Measurements from ENCODE around the gene FER1L5.

FER1L5 gene

DNA sequence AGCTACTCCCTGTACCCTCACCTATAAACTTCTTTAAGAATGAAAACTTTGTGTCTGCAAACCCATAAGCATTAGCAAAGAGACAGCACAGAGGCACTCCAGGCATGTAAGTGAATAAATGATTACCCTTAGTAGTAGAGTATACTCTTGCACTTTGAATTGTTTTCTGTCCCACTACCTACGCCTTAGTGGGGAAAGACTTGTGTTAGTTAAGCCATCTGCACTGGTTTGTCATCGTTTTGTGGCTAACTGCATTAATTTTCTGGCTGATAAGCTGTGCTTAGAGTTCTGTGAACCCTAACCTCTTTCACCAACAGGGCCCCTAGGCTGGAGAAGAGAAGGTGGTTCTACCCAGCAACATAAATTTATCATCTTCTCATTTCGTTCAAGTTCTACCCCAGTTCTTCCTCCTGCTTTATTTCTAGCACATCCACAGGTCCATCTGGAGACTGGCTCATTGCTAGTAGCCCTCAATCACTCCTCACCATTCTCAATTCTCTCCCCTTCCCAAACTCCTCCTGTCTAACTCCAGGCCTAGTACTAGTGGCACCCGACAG is 96.6 kb downstream of the FER1L5 start:
- DNase-seq (ENCODE audit: low read depth in 2 of 3, low spot score in 2 of 3) = no peak

DNA sequence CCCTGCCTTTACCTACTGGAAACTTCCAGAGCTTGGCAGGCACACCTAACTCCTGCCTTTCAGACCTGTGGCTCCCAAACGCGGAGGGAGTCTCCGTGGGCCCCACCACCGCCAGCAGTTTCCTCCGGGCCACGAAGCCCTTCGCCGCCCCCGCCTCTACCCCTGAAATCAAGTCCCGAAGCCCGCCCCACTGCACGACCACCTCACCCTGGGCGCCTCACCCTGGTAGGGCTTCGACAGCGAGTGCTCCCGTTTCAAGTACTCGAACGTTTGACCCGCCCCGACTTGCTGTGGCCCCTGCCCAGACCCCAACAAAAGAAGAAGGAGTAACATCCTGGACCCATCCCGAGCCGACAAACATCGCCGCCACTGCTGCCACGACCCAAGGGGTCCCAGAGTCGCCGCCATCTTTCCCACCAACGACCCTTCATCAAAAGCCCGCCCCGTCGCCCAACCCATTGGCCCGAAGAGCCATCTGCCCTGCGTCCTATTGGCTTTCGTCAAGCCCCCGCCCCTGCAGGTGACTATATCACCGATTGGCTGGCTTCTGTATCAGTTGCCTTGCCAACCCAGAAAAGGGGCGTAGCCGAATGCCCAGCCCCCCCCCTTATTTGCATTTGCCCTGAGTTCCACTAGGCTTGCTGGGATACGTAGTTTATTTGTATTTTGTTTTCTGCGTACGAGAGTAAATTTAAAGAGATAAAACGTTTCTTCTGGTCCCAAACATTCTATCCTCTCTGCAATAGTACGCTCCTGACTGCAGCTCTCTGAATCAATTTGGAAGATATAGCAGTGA is 97.3 kb downstream of the FER1L5 start, which contains the start of gene LMAN2L:
Gene LMAN2L (minus strand): TSS at position 432 of the 796 bp plus-strand sequence. CDS start 24 bp downstream, at position 408.
- DNase-seq (ENCODE audit: low read depth in 2 of 3, low spot score in 2 of 3) = peak; percentile 71 to 86 (median 83)

DNA sequence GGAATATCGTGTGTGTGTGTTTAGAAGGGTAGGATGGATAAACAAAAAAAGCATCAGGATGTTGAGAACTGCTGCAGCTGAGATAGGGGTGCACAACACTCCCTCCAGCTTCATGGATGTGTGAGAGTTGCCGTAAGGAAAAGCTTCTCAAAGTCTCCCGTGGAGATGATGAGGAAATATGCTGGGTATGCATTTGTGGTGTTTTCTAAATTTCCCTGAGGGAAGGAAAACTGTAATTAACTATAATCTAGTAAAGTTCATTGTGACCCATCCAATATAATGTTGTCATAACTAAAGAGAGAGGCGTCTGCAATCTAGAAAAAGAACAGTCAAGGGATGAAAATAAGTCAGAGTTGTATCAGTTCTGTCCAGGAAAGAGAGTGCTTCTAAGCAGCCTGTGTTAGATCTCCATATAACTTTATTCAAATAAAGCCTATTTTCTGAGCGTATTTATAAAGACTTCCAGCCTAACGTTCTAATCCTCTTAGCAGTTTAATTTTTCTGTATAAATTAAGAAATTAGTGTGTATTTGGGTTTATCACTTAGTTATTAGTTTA is 104.6 kb downstream of the FER1L5 start:
- no peak for DNase-seq (ENCODE audit: low read depth in 2 of 3, low spot score in 2 of 3)

DNA sequence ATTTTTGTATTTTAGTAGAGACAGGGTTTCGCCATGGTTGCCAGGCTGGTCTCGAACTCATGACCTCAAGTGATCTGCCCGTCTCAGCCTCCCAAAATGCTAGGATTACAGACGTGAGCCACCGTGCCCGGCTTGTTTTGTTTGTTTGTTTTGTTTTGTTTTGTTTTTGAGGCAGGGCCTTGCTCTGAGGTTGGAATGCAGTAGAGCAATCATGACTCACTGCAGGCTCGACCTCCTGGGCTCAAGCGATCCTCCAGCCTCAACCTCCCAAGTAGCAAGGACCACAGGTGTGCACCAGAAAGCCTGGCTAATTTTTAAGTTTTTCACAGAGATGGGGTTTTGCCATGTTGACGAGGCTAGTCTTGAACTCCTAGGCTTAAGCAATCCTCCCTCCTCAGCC is 109.2 kb downstream of the FER1L5 start:
- no peak for DNase-seq (ENCODE audit: low read depth in 2 of 3, low spot score in 2 of 3)

- no peak for DNase-seq (ENCODE audit: low read depth in 2 of 3, low spot score in 2 of 3)
These were observed 111.2 kb downstream of the FER1L5 start for GRCh38 chr2:96753661-96754282.

DNA sequence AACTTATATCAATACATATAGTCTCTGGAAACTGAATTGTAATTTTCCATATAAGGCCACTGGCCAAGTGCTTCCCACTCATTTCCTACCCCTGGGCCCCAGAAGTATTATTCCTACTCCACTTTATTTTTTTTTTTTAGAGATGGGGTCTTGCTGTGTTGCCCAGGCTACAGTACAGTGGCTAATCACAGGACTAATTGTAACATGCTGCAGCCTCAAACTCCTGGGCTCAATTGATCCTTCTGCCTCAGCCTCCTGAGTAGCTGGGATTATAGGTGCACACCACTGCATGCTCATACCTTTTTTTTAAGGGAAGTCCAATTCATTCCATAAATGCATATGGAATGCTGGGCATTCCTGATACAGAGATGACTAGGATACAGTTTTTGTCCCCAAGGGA is 111.8 kb downstream of the FER1L5 start:
- DNase-seq (ENCODE audit: low read depth in 2 of 3, low spot score in 2 of 3) = no peak

All from activated CD8-positive, alpha-beta memory T cell treated with anti-CD3 and anti-CD28 coated beads for 48 hours (primary cell).